ENCODE data around the gene DCTN2. TPM values are rescaled to one million over a fixed set of nuclear protein-coding genes. Genes with fewer than 3 reads are reported as not detected.

DCTN2 gene
- total RNA-seq, 3 donors from 2014 or later: 72.3 to 84.3 (median 74.6) TPM

DNA sequence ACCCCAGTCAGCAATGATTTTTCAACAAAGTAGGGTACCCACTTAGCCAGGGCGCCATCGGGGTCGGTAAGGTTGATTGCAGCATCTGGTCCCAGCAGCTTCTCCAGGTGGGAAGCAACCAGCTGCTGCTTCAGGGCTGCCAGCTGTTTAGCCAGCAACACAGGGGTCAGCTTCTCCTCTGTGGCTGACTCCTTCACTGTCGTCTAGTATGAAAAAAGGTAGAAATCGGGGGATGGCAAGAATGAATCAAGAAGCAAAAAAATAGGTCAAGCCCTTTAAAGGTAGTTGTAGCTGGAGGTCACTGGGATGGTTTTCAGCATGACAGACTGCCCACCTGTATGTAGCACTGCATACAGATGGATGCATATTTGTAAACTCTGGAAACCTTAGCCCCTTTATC is 12.7 kb downstream of the DCTN2 start:
- no peaks in the 10 kb centered on the region for H3K4me1 Mint-ChIP-seq (ENCODE audit: low read depth)
- peaks cover 45% of the 10 kb centered on the region for H3K36me3 Mint-ChIP-seq (ENCODE audit: insufficient read depth)
- ATAC-seq (no peak), DNase-seq (no peak)
- H3K27me3 Mint-ChIP-seq (ENCODE audit: low read depth): no peaks in the 10 kb centered on the region
- no peak overlapping the region for H3K4me3 Mint-ChIP-seq
- H3K9me3 Mint-ChIP-seq: no peaks in the 10 kb centered on the region

DNA sequence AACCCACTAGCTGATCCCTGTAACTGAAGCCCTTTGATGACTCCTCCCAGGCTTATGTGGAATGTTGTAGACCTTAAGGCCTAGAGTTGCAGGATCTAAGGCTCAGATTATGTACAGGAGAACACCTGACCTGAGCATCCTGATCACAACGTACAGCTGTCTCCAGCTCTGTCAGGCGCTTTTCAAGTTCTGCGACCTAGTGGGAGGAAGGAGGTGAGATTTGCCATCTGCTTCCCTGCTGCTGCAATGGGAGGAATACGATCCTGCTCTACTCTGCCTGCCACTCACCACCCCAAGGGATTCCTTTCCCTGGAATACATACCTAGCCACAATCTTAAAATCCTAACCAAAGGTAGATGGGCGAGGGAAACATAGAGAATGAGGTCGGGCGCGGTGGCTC is 13.9 kb downstream of the DCTN2 start:
- no peak for ATAC-seq
- Mint-ChIP-seq H3K4me3 (no peak overlapping the region), H3K36me3 (ENCODE audit: insufficient read depth) (peaks cover 42% of the 10 kb centered on the region), H3K4me1 (ENCODE audit: low read depth) (no peaks in the 10 kb centered on the region), H3K27me3 (ENCODE audit: low read depth) (no peaks in the 10 kb centered on the region), H3K9me3 (no peaks in the 10 kb centered on the region)
- no peak for DNase-seq

- Mint-ChIP-seq H3K9me3 (no peaks in the 10 kb centered on the region), H3K4me3 (no peak overlapping the region), H3K4me1 (ENCODE audit: low read depth) (no peaks in the 10 kb centered on the region), H3K36me3 (ENCODE audit: insufficient read depth) (peaks cover 37% of the 10 kb centered on the region), H3K27me3 (ENCODE audit: low read depth) (no peaks in the 10 kb centered on the region)
- DNase-seq (no peak), ATAC-seq (no peak)
Measured at GRCh38 chr12:57531836-57532235, 15.2 kb downstream of the DCTN2 start.

- DNase-seq (no peak), ATAC-seq (no peak)
- Mint-ChIP-seq H3K27me3 (ENCODE audit: low read depth) (no peaks in the 10 kb centered on the region), H3K9me3 (no peaks in the 10 kb centered on the region), H3K36me3 (ENCODE audit: insufficient read depth) (peaks cover 33% of the 10 kb centered on the region), H3K4me3 (no peak overlapping the region), H3K4me1 (ENCODE audit: low read depth) (no peaks in the 10 kb centered on the region)
Measured at GRCh38 chr12:57530396-57531142, 16.4 kb downstream of the DCTN2 start.

DNA sequence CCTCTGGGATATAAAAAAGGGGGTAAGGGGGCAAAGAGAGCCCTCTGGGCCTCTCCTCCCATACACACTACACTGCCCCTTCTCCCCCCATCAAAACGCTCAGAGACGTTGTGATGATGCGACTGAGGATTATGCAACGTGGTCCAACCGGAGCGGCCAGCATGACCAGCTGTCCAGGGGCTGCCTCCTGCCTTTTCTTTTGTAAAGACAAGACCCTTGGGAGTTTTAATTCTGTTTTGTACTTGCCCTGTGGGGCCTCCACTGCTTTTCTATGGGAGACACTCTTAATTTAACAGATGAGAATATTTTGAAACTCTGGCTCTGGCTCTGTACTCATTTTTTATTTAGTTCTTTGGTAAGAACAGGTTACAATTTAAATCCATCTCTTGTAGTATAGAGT is 17.2 kb downstream of the DCTN2 start:
- Mint-ChIP-seq H3K4me3 (no peak overlapping the region), H3K9me3 (no peaks in the 10 kb centered on the region), H3K36me3 (ENCODE audit: insufficient read depth) (peaks cover 29% of the 10 kb centered on the region)

DNA sequence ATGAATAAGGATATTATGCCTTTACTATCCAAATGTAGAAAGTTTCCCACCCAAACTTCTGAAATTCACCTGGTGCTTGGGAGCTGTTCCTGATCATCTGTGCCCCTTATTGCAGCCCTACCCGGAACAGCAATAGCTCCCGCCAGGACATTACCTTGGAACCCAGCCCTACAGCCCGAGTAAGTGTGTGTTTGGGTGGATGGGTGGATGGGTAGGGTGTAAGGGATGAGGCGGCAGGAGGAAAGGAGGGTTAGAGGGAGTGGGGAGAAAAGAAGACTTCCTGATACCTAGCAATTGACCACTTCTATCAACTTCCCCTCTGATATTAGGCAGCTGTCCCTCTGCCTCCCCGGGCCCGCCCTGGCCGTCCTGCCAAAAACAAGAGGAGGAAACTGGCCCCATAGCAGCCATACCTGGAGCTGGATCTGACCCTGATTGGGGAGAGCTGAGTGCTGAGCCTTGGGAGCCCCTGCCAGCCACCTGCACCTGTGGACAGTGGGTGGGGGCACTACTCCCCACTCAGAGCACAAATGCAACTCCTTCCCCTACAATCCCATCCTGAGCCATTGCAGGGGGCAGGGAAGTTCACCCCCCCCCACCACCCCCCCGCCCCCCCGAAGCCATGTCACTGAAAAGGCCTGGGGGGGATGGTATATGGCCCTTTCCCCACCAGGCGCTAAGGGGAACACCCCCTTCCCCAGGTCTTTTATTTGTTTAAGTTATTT is 18.0 kb downstream of the DCTN2 start:
- DNase-seq: no peak
- ATAC-seq: no peak
- Mint-ChIP-seq H3K36me3 (ENCODE audit: insufficient read depth) (peaks cover 30% of the 10 kb centered on the region), H3K9me3 (no peaks in the 10 kb centered on the region), H3K4me1 (ENCODE audit: low read depth) (peaks cover 7% of the 10 kb centered on the region), H3K27me3 (ENCODE audit: low read depth) (no peaks in the 10 kb centered on the region), H3K4me3 (no peak overlapping the region)

More for the DNA sequence above, 17.2 kb downstream of the DCTN2 start:
- no peak for DNase-seq
- Mint-ChIP-seq H3K27me3 (ENCODE audit: low read depth) (no peaks in the 10 kb centered on the region), H3K4me1 (ENCODE audit: low read depth) (no peaks in the 10 kb centered on the region)
- no peak for ATAC-seq

GRCh38 chr12:57528176-57528575 is 18.8 kb downstream of the DCTN2 start:
- Mint-ChIP-seq H3K27me3 (ENCODE audit: low read depth) (no peaks in the 10 kb centered on the region), H3K4me1 (ENCODE audit: low read depth) (peaks cover 16% of the 10 kb centered on the region), H3K9me3 (no peaks in the 10 kb centered on the region), H3K4me3 (no peak overlapping the region), H3K36me3 (ENCODE audit: insufficient read depth) (peaks cover 29% of the 10 kb centered on the region)
- DNase-seq (no peak), ATAC-seq (no peak)

DNA sequence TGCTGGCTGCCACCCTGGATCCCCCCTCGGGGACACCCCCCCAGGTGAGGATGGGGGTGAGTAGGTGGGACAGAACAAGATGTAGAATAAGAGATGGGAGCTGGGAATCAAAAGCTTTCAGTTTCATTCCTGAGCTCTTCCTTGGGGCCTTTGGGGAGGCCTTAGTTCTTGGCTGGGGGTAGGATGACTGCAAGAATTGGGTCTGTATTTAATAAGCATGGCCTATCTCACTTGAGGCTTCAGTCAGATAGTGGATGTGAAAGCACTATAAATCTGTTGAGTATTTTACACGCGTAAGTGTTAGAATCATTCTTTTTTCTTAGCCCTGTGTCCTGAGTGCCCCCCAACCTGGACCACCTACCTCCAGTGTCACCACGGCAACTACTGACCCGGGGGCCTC is 19.8 kb downstream of the DCTN2 start:
- no peak for ATAC-seq
- no peaks in the 10 kb centered on the region for H3K9me3 Mint-ChIP-seq
- peaks cover 19% of the 10 kb centered on the region for H3K4me1 Mint-ChIP-seq (ENCODE audit: low read depth)
- no peak overlapping the region for H3K4me3 Mint-ChIP-seq
- H3K27me3 Mint-ChIP-seq (ENCODE audit: low read depth): no peaks in the 10 kb centered on the region
- peaks cover 19% of the 10 kb centered on the region for H3K36me3 Mint-ChIP-seq (ENCODE audit: insufficient read depth)
- no peak for DNase-seq

GRCh38 chr12:57526477-57527126 is 20.4 kb downstream of the DCTN2 start:
- peaks cover 13% of the 10 kb centered on the region for H3K36me3 Mint-ChIP-seq (ENCODE audit: insufficient read depth)
- no peak for DNase-seq
- no peaks in the 10 kb centered on the region for H3K27me3 Mint-ChIP-seq (ENCODE audit: low read depth)
- H3K9me3 Mint-ChIP-seq: no peaks in the 10 kb centered on the region
- H3K4me3 Mint-ChIP-seq: no peak overlapping the region
- ATAC-seq: no peak
- H3K4me1 Mint-ChIP-seq (ENCODE audit: low read depth): peaks cover 25% of the 10 kb centered on the region

DNA sequence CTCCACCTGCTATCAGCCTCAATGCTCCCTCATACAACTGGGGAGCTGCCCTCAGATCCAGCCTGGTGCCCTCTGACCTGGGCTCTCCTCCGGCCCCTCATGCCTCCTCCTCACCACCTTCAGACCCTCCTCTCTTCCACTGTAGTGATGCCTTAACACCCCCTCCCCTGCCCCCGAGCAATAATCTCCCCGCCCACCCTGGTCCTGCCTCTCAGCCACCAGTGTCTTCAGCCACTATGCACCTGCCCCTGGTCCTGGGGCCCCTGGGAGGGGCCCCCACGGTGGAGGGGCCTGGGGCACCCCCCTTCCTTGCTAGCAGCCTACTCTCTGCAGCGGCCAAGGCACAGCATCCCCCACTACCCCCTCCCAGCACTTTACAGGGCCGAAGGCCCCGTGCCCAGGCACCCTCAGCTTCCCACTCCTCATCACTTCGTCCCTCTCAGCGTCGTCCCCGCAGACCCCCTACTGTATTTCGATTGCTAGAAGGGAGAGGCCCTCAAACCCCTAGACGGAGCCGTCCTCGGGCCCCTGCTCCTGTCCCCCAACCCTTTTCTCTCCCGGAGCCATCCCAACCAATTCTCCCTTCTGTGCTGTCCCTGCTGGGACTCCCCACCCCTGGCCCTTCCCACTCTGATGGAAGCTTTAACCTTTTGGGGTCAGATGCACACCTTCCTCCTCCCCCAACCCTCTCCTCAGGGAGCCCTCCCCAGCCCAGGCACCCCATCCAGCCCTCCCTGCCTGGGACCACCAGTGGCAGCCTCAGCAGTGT is 21.2 kb downstream of the DCTN2 start:
- Mint-ChIP-seq H3K4me1 (ENCODE audit: low read depth) (peaks cover 32% of the 10 kb centered on the region), H3K9me3 (no peaks in the 10 kb centered on the region), H3K27me3 (ENCODE audit: low read depth) (no peaks in the 10 kb centered on the region), H3K36me3 (ENCODE audit: insufficient read depth) (peaks cover 9% of the 10 kb centered on the region), H3K4me3 (no peak overlapping the region)
- no peak for DNase-seq
- ATAC-seq: no peak

DNA sequence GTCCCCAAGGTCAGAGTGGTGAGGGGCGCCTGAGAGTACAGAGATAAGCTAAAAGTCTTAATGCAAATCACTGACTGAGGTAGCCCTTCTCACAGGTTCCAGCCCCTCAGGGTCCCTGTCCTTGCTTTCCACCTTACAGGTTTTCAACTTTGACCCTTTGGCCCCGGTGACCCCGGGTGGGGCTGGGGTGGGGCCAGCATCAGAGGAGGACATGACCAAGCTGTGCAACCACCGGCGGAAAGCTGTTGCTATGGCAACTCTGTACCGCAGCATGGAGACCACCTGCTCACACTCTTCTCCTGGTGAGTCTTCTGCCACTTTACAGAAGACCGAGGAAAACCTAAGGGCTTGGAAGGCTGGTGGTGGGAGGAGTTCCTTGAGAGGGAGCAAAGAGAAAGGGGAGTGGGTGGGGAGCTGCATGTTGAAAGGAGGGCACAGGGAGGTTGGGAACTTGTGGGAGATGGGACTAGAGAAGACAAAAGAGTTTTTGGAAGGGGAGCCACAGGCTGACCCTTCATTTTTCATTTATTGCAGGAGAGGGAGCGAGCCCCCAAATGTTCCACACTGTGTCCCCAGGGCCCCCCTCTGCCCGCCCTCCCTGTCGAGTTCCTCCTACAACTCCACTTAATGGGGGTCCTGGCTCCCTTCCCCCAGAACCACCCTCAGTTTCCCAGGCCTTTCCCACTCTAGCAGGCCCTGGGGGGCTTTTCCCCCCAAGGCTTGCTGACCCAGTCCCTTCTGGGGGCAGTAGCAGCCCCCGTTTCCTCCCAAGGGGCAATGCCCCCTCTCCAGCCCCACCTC is 22.0 kb downstream of the DCTN2 start:
- Mint-ChIP-seq H3K4me1 (ENCODE audit: low read depth) (peaks cover 32% of the 10 kb centered on the region), H3K4me3 (peak overlapping the region; percentile 92), H3K36me3 (ENCODE audit: insufficient read depth) (peaks cover 8% of the 10 kb centered on the region), H3K9me3 (no peaks in the 10 kb centered on the region), H3K27me3 (ENCODE audit: low read depth) (no peaks in the 10 kb centered on the region)
- ATAC-seq (no peak), DNase-seq (no peak)

GRCh38 chr12:57523706-57524614 is 23.0 kb downstream of the DCTN2 start:
- Mint-ChIP-seq H3K27me3 (ENCODE audit: low read depth) (no peaks in the 10 kb centered on the region), H3K9me3 (no peaks in the 10 kb centered on the region), H3K4me1 (ENCODE audit: low read depth) (peaks cover 38% of the 10 kb centered on the region), H3K36me3 (ENCODE audit: insufficient read depth) (peaks cover 12% of the 10 kb centered on the region), H3K4me3 (peak overlapping the region; percentile 92)
- no peak for DNase-seq
- ATAC-seq: no peak
